ENCODE measurements around the gene TPK1.
"Not testable (repeated sequence)": the region's sequence is repeated elsewhere in the genome, so short reads cannot be mapped to it uniquely, and the experiment has no call there.

TPK1 gene

GRCh38 chr7:144641389-144642044, 194.3 kb downstream of the TPK1 start:
- no peak for DNase-seq (ENCODE audit: low read depth in 2 of 2, low spot score in 1 of 2)

GRCh38 chr7:144632724-144633123, 203.1 kb downstream of the TPK1 start:
- DNase-seq (ENCODE audit: low read depth in 2 of 2, low spot score in 1 of 2) = no peak

GRCh38 chr7:144629598-144629997, 206.3 kb downstream of the TPK1 start:
- DNase-seq (ENCODE audit: low read depth in 2 of 2, low spot score in 1 of 2) = no peak

GRCh38 chr7:144629011-144629410, 206.8 kb downstream of the TPK1 start:
- no peak for DNase-seq (ENCODE audit: low read depth in 2 of 2, low spot score in 1 of 2)

GRCh38 chr7:144628176-144628575, 207.7 kb downstream of the TPK1 start:
- no peak for DNase-seq (ENCODE audit: low read depth in 2 of 2, low spot score in 1 of 2)

- DNase-seq (ENCODE audit: low read depth in 2 of 2, low spot score in 1 of 2) = no peak
Measured at GRCh38 chr7:144622745-144623144, 213.1 kb downstream of the TPK1 start.

GRCh38 chr7:144606261-144606660, 229.6 kb downstream of the TPK1 start:
- DNase-seq (ENCODE audit: low read depth in 2 of 2, low spot score in 1 of 2) = no peak

GRCh38 chr7:144596953-144597352, 238.9 kb downstream of the TPK1 start:
- DNase-seq (ENCODE audit: low read depth in 2 of 2, low spot score in 1 of 2) = no peak

- no peak for DNase-seq (ENCODE audit: low read depth in 2 of 2, low spot score in 1 of 2)
Measured at GRCh38 chr7:144594580-144594979, 241.3 kb downstream of the TPK1 start.

- no peak for DNase-seq (ENCODE audit: low read depth in 2 of 2, low spot score in 1 of 2)
Measured at GRCh38 chr7:144588559-144589051, 247.2 kb downstream of the TPK1 start.

- DNase-seq (ENCODE audit: low read depth in 2 of 2, low spot score in 1 of 2) = no peak
Measured at GRCh38 chr7:144587701-144588100, 248.2 kb downstream of the TPK1 start.

- DNase-seq (ENCODE audit: low read depth in 2 of 2, low spot score in 1 of 2) = no peak
Measured at GRCh38 chr7:144584726-144585125, 251.1 kb downstream of the TPK1 start.

- no peak for DNase-seq (ENCODE audit: low read depth in 2 of 2, low spot score in 1 of 2)
Measured at GRCh38 chr7:144579687-144580086, 256.2 kb downstream of the TPK1 start.

GRCh38 chr7:144575456-144575855, 260.4 kb downstream of the TPK1 start:
- DNase-seq (ENCODE audit: low read depth in 2 of 2, low spot score in 1 of 2) = no peak

- not testable (repeated sequence) for DNase-seq (ENCODE audit: low read depth in 2 of 2, low spot score in 1 of 2)
Measured at GRCh38 chr7:144574753-144575152, 261.1 kb downstream of the TPK1 start.

- no peak for DNase-seq (ENCODE audit: low read depth in 2 of 2, low spot score in 1 of 2)
Measured at GRCh38 chr7:144568233-144568632, 267.6 kb downstream of the TPK1 start.

GRCh38 chr7:144565586-144565985, 270.3 kb downstream of the TPK1 start:
- DNase-seq (ENCODE audit: low read depth in 2 of 2, low spot score in 1 of 2) = no peak

GRCh38 chr7:144549861-144550260, 286.0 kb downstream of the TPK1 start:
- DNase-seq (ENCODE audit: low read depth in 2 of 2, low spot score in 1 of 2) = no peak

- no peak for DNase-seq (ENCODE audit: low read depth in 2 of 2, low spot score in 1 of 2)
Measured at GRCh38 chr7:144548556-144548955, 287.3 kb downstream of the TPK1 start.

GRCh38 chr7:144547888-144548287, 288.0 kb downstream of the TPK1 start:
- no peak for DNase-seq (ENCODE audit: low read depth in 2 of 2, low spot score in 1 of 2)

GRCh38 chr7:144546782-144547181, 289.1 kb downstream of the TPK1 start:
- no peak for DNase-seq (ENCODE audit: low read depth in 2 of 2, low spot score in 1 of 2)

GRCh38 chr7:144545330-144545729, 290.5 kb downstream of the TPK1 start:
- DNase-seq (ENCODE audit: low read depth in 2 of 2, low spot score in 1 of 2) = no peak

GRCh38 chr7:144534655-144535395, 301.0 kb downstream of the TPK1 start:
- DNase-seq (ENCODE audit: low read depth in 2 of 2, low spot score in 1 of 2) = no peak
